HG02970 (cell line): ENCODE measurements around the gene FXYD7.
"Not testable (repeated sequence)": the region's sequence is repeated elsewhere in the genome, so short reads cannot be mapped to it uniquely, and the experiment has no call there.

ENCODE experiments used
- ATAC-seq: cut with Tn5 transposase; IDR thresholded peaks from one replicate; pipeline ENCODE4 v1.9.1; 2021; ENCODE audit warnings: mild to moderate bottlenecking, moderate library complexity, moderate number of reproducible peaks; ENCODE audit not compliant: unreplicated experiment, low FRiP score

FXYD7 gene

GRCh38 chr19:35141837-35142605 lies 1.0 kb upstream of the FXYD7 start:
- ATAC-seq = no peak

GRCh38 chr19:35142606-35143230 lies 337 bp upstream of the FXYD7 start:
- ATAC-seq = no peak

GRCh38 chr19:35143818-35144217 lies 763 bp downstream of the FXYD7 start:
- no peak for ATAC-seq

- no peak for ATAC-seq
Measured at GRCh38 chr19:35144259-35144599, 1.2 kb downstream of the FXYD7 start.

GRCh38 chr19:35144600-35145436 lies 1.8 kb downstream of the FXYD7 start:
- ATAC-seq = no peak

GRCh38 chr19:35146746-35147459 lies 3.8 kb downstream of the FXYD7 start:
- ATAC-seq = no peak

- no peak for ATAC-seq
Measured at GRCh38 chr19:35149463-35149862, 6.4 kb downstream of the FXYD7 start.

GRCh38 chr19:35150445-35150844 lies 7.4 kb downstream of the FXYD7 start:
- no peak for ATAC-seq

GRCh38 chr19:35151273-35152065 lies 8.4 kb downstream of the FXYD7 start:
- no peak for ATAC-seq

GRCh38 chr19:35153129-35153522 lies 10.1 kb downstream of the FXYD7 start:
- ATAC-seq = not testable (repeated sequence)

- ATAC-seq = no peak
Measured at GRCh38 chr19:35153701-35154524, 10.9 kb downstream of the FXYD7 start.

GRCh38 chr19:35154525-35155406 lies 11.7 kb downstream of the FXYD7 start, which contains the start of gene FXYD5:
TSS of gene FXYD5 (plus strand) at chr19:35154735. CDS start at chr19:35155551, 816 bp downstream.
- no peak for ATAC-seq

- ATAC-seq = no peak
Measured at GRCh38 chr19:35155441-35155840, 12.4 kb downstream of the FXYD7 start.

GRCh38 chr19:35155981-35156672 lies 13.1 kb downstream of the FXYD7 start:
- ATAC-seq = no peak

GRCh38 chr19:35156673-35157014 lies 13.6 kb downstream of the FXYD7 start:
- no peak for ATAC-seq

GRCh38 chr19:35157431-35157830 lies 14.4 kb downstream of the FXYD7 start:
- ATAC-seq = no peak

- ATAC-seq = no peak
Measured at GRCh38 chr19:35159606-35160005, 16.6 kb downstream of the FXYD7 start.
